DOHH2 (cell line): Measurements from ENCODE around the gene BMX.

Experiments
- H3F3A ChIP-seq: fragments of 200-600 bp; sonication (generic), shearing (Covaris generic); 2 replicates; pipeline ENCODE4 v1.6.0; 2016; ENCODE audit warnings: antibody characterized with exemption, mild to moderate bottlenecking; ENCODE audit not compliant: control insufficient read depth, insufficient read depth
- H3K27ac ChIP-seq: fragments of 200-600 bp; sonication (generic); 2 replicates; pipeline ENCODE4 v1.5.1; 2014; ENCODE audit warnings: low read depth, mild to moderate bottlenecking, low read length, moderate library complexity
- H3K27me3 ChIP-seq: fragments of 200-600 bp; sonication (generic); 2 replicates; pipeline ENCODE4 v1.6.1; 2014; ENCODE audit warnings: mild to moderate bottlenecking, low read length, mixed read lengths; ENCODE audit not compliant: control insufficient read depth
- H3K36me3 ChIP-seq: fragments of 200-600 bp; sonication (generic); 2 replicates; pipeline ENCODE4 v1.6.1; 2014; ENCODE audit warnings: mild to moderate bottlenecking, low read length, moderate library complexity, mixed read lengths; ENCODE audit not compliant: control insufficient read depth
- H3K4me1 ChIP-seq: fragments of 200-600 bp; sonication (generic); 2 replicates; pipeline ENCODE4 v1.6.1; 2014; ENCODE audit warnings: mild to moderate bottlenecking, low read length, mixed read lengths; ENCODE audit not compliant: control insufficient read depth
- H3K4me2 ChIP-seq: fragments of 200-600 bp; sonication (generic); 2 replicates; pipeline ENCODE4 v1.6.0; 2014; ENCODE audit warnings: mild to moderate bottlenecking, low read length, moderate library complexity
- H3K4me3 ChIP-seq: fragments of 200-600 bp; sonication (generic); 2 replicates; pipeline ENCODE4 v1.5.1; 2014; ENCODE audit warnings: mild to moderate bottlenecking, low read length, mixed read lengths
- H3K79me2 ChIP-seq: fragments of 200-600 bp; sonication (generic); 2 replicates; pipeline ENCODE4 v1.6.1; 2014; ENCODE audit warnings: mild to moderate bottlenecking, low read length, mixed read lengths; ENCODE audit not compliant: control insufficient read depth
- H3K9me2 ChIP-seq: fragments of 200-600 bp; sonication (generic); replicated peaks from 2 replicates; pipeline ENCODE4 v1.6.1; 2014; ENCODE audit warnings: mild to moderate bottlenecking, low read length, mixed read lengths; ENCODE audit not compliant: control insufficient read depth
- H3K9me3 ChIP-seq: fragments of 200-600 bp; sonication (generic); 2 replicates; pipeline ENCODE4 v1.6.1; 2014; ENCODE audit warnings: antibody characterized with exemption, low read length, mixed read lengths; ENCODE audit not compliant: control insufficient read depth, insufficient read depth
- H4K20me1 ChIP-seq: fragments of 200-600 bp; sonication (generic); 2 replicates; pipeline ENCODE4 v1.6.0; 2014; ENCODE audit warnings: low read depth, mild to moderate bottlenecking, antibody characterized with exemption, low read length, moderate library complexity; ENCODE audit not compliant: control insufficient read depth, insufficient read depth
- EZH2phosphoT487 ChIP-seq: fragments of 200-600 bp; sonication (generic); IDR thresholded peaks from 2 replicates; pipeline ENCODE4 v1.6.1; 2017; ENCODE audit warnings: borderline replicate concordance, mild to moderate bottlenecking, antibody characterized with exemption, low read length, moderate library complexity, mixed read lengths
- TF ChIP-seq, protein P1 (sequence below): fragments of 200-600 bp; sonication (generic); IDR thresholded peaks from one replicate; pipeline ENCODE4 v1.5.1; 2014; ENCODE audit warnings: antibody characterized with exemption, mild to moderate bottlenecking, low read depth, low read length; ENCODE audit not compliant: poor library complexity, severe bottlenecking

BMX gene

DNA sequence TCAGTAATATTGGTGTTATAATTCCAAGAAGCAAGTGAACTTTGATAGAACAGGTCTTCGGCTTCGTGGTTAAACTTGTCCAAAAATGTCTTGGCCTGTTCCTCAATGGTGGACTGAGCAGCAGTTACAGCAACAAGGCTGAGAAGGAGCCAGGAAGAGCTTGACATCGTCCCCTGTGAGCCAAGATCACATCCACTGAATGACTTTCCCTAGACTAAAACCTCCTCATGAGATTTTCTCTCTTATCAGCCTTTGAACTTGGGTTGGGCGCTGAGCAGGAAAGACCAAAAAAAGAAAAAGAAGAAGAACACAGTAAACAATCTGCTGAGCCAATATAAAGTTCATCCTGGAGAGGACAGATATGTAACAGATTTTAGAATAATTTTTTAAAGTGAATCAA lies 100.1 kb downstream of the BMX start, which contains the start of gene ACE2:
TSS of gene ACE2 (minus strand) at position 216 of the 400 bp plus-strand sequence. CDS start at position 167, 49 bp downstream.
- no peaks in the 10 kb centered on the region for H3K4me1 ChIP-seq
- no peaks in the 10 kb centered on the region for H3K27me3 ChIP-seq
- no peak for TF ChIP-seq EZH2phosphoT487
- TF ChIP-seq, protein P1, sequence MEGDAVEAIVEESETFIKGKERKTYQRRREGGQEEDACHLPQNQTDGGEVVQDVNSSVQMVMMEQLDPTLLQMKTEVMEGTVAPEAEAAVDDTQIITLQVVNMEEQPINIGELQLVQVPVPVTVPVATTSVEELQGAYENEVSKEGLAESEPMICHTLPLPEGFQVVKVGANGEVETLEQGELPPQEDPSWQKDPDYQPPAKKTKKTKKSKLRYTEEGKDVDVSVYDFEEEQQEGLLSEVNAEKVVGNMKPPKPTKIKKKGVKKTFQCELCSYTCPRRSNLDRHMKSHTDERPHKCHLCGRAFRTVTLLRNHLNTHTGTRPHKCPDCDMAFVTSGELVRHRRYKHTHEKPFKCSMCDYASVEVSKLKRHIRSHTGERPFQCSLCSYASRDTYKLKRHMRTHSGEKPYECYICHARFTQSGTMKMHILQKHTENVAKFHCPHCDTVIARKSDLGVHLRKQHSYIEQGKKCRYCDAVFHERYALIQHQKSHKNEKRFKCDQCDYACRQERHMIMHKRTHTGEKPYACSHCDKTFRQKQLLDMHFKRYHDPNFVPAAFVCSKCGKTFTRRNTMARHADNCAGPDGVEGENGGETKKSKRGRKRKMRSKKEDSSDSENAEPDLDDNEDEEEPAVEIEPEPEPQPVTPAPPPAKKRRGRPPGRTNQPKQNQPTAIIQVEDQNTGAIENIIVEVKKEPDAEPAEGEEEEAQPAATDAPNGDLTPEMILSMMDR = no peak
- H3K4me2 ChIP-seq = no peak within 1 kb of the TSS
- no peaks in the 10 kb centered on the region for H3K9me2 ChIP-seq
- H4K20me1 ChIP-seq = no peaks in the 10 kb centered on the region
- no peaks in the 10 kb centered on the region for H3K79me2 ChIP-seq
- no peak within 1 kb of the TSS for H3K27ac ChIP-seq
- H3K36me3 ChIP-seq = no peaks in the 10 kb centered on the region
- H3K9me3 ChIP-seq = no peaks in the 10 kb centered on the region
- no peak within 1 kb of the TSS for H3K4me3 ChIP-seq
- no peaks in the 10 kb centered on the region for H3F3A ChIP-seq

DNA sequence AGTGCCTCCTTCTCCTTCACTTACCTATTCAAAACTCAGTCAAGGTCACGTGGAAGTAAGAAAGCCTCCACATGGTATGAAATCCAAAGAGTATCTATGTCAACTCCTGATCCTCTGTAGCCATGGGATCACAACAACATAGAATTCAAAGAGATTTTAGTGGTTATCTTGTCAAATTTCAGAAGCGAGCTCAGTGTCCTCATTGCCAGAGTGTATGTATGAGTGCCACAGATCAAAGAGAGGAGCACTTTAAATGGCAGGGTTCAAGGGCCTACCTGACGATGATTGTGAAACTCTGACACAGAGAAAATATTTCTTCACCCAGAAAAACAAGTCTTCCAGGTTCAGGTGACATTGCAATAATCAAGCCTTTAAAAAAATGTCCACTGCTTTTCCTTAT lies 101.3 kb downstream of the BMX start:
- Histone ChIP-seq H3K79me2 (no peaks in the 10 kb centered on the region), H3K27ac (no peak overlapping the region), H3K36me3 (no peaks in the 10 kb centered on the region), H3F3A (no peaks in the 10 kb centered on the region), H4K20me1 (no peaks in the 10 kb centered on the region), H3K9me2 (no peaks in the 10 kb centered on the region), H3K9me3 (no peaks in the 10 kb centered on the region), H3K4me3 (no peak overlapping the region), H3K27me3 (no peaks in the 10 kb centered on the region), H3K4me2 (no peak overlapping the region), H3K4me1 (no peaks in the 10 kb centered on the region)
- TF ChIP-seq, protein P1 = no peak
- no peak for TF ChIP-seq EZH2phosphoT487

DNA sequence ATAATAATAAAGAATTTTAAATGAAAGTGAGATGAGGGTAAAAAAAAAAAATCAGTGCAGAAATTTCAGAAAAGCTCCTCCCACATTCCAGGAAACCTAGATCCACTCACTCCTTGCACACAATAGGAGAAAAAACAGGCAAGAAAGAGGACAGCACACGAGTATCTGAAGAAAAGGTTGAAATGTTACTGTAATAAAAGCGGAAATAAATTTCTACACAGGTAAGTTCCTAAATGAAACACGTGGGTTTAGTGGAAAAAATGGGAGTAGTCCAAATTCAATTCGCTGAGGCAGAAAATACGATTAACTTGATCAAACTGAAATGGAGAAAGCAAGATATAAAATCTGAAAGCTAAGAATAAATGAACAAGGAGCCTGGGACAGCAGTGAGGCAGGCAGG lies 102.2 kb downstream of the BMX start:
- Histone ChIP-seq H3K4me3 (no peak overlapping the region), H3K36me3 (no peaks in the 10 kb centered on the region), H3K4me2 (no peak overlapping the region), H3K9me3 (no peaks in the 10 kb centered on the region), H4K20me1 (no peaks in the 10 kb centered on the region), H3K79me2 (no peaks in the 10 kb centered on the region), H3K27ac (no peak overlapping the region), H3K4me1 (no peaks in the 10 kb centered on the region), H3K9me2 (no peaks in the 10 kb centered on the region), H3K27me3 (no peaks in the 10 kb centered on the region), H3F3A (no peaks in the 10 kb centered on the region)
- TF ChIP-seq, protein P1 = no peak
- no peak for TF ChIP-seq EZH2phosphoT487
